ENCODE results near the gene FAM174B. TPM values are rescaled to one million over a fixed set of nuclear protein-coding genes. Genes with fewer than 3 reads are reported as not detected.

Gene FAM174B
- total RNA-seq, 4 donors from 2014 or later: 6.6 to 16.5 (median 9.7) TPM

- 90% methylated on average over 11 of the region's 11 CpGs for WGBS, 2 donors
- no peaks in the 10 kb centered on the region for H3K9me3 ChIP-seq
- no peaks in the 10 kb centered on the region for H3K36me3 ChIP-seq
- H3K4me1 ChIP-seq: peaks cover 0 to 19% (median 5%) of the 10 kb centered on the region in 4 donors
- H3K27ac ChIP-seq: no peak overlapping the region
- H3K27me3 ChIP-seq: peaks cover 0 to under 1% of the 10 kb centered on the region in 2 donors
- no peak overlapping the region for H3K4me3 ChIP-seq
- DNase-seq (ENCODE audit: low spot score in 2 of 2): no peak
- TF ChIP-seq POLR2A (IDR thresholded peaks at IDR 0.05): no peak
- TF ChIP-seq EP300 (IDR thresholded peaks at IDR 0.05): no peak
- TF ChIP-seq CTCF (IDR thresholded peaks at IDR 0.05): no peak
Observed at GRCh38 chr15:92661069-92661468, 5.5 kb upstream of the FAM174B start.

- Histone ChIP-seq H3K9me3 (no peaks in the 10 kb centered on the region), H3K36me3 (peaks cover 0 to 2% (median 0%) of the 10 kb centered on the region in 3 donors), H3K27me3 (peaks cover 0 to 3% of the 10 kb centered on the region in 2 donors), H3K4me1 (peaks cover 0 to 17% (median 0%) of the 10 kb centered on the region in 4 donors), H3K4me3 (no peak overlapping the region), H3K27ac (no peak overlapping the region)
- TF ChIP-seq CTCF (IDR thresholded peaks at IDR 0.05) (no peak), EP300 (IDR thresholded peaks at IDR 0.05) (no peak), POLR2A (IDR thresholded peaks at IDR 0.05) (no peak)
- no peak for DNase-seq (ENCODE audit: low spot score in 2 of 2)
- 90 to 95% methylated on average over 5 of the region's 5 CpGs for WGBS, 2 donors
Observed at GRCh38 chr15:92657486-92657885, 1.9 kb upstream of the FAM174B start.

GRCh38 chr15:92656089-92656488 lies 514 bp upstream of the FAM174B start:
- Histone ChIP-seq H3K4me1 (peaks cover 0 to 17% (median 0%) of the 10 kb centered on the region in 4 donors), H3K9me3 (no peaks in the 10 kb centered on the region), H3K27me3 (peaks cover 0 to 3% of the 10 kb centered on the region in 2 donors), H3K4me3 (peak overlapping the region; percentile 13 to 68 (median 54)), H3K36me3 (peaks cover 0 to 5% (median 0%) of the 10 kb centered on the region in 3 donors), H3K27ac (no peak overlapping the region)
- no peak for DNase-seq (ENCODE audit: low spot score in 2 of 2)
- 79 to 80% methylated on average over 6 of the region's 6 CpGs for WGBS, 2 donors
- TF ChIP-seq CTCF (IDR thresholded peaks at IDR 0.05) (no peak), POLR2A (IDR thresholded peaks at IDR 0.05) (no peak), EP300 (IDR thresholded peaks at IDR 0.05) (no peak)

GRCh38 chr15:92654662-92655061 lies 913 bp downstream of the FAM174B start:
- Histone ChIP-seq H3K27ac (no peak overlapping the region), H3K9me3 (no peaks in the 10 kb centered on the region), H3K4me1 (peaks cover 0 to 21% (median 0%) of the 10 kb centered on the region in 4 donors), H3K36me3 (peaks cover 0 to 8% (median 0%) of the 10 kb centered on the region in 3 donors), H3K27me3 (peaks cover 0 to 3% of the 10 kb centered on the region in 2 donors), H3K4me3 (peak overlapping the region in 3 of 4 donors; percentile 51 to 68 (median 56))
- WGBS, 2 donors: 76 to 82% methylated on average over 7 of the region's 7 CpGs
- TF ChIP-seq EP300 (IDR thresholded peaks at IDR 0.05): no peak
- no peak for TF ChIP-seq CTCF (IDR thresholded peaks at IDR 0.05)
- TF ChIP-seq POLR2A (IDR thresholded peaks at IDR 0.05): no peak
- no peak for DNase-seq (ENCODE audit: low spot score in 2 of 2)

GRCh38 chr15:92653836-92654539 lies 1.6 kb downstream of the FAM174B start:
- DNase-seq (ENCODE audit: low spot score in 2 of 2): no peak
- Histone ChIP-seq H3K4me1 (peaks cover 0 to 21% (median 0%) of the 10 kb centered on the region in 4 donors), H3K4me3 (no peak overlapping the region), H3K27ac (no peak overlapping the region), H3K27me3 (peaks cover 0 to 3% of the 10 kb centered on the region in 2 donors), H3K36me3 (peaks cover 0 to 8% (median 0%) of the 10 kb centered on the region in 3 donors), H3K9me3 (no peaks in the 10 kb centered on the region)
- peak in 1 of 2 donors; percentile 7 for TF ChIP-seq EP300 (IDR thresholded peaks at IDR 0.05)
- TF ChIP-seq POLR2A (IDR thresholded peaks at IDR 0.05): no peak
- TF ChIP-seq CTCF (IDR thresholded peaks at IDR 0.05): no peak
- 70 to 81% methylated on average over 6 to 7 of the region's 7 CpGs for WGBS, 2 donors

All from tibial nerve (tissue), 4 donors.